Astrocyte (in vitro differentiated cells and primary cell): Measurements from ENCODE around the gene FADS2. TPM values are rescaled to one million over a fixed set of nuclear protein-coding genes. Genes with fewer than 3 reads are reported as not detected.

Experiments
- DNase-seq: peaks from one replicate; pipeline ENCODE4 v3.0.0-alpha.2; 2010; ENCODE audit warnings: low read depth
- FAIRE-seq: peaks from 2 replicates; lab custom pipeline; 2011; peaks lifted over from hg19 to GRCh38; lab: Jason Lieb, UNC
- H2AFZ ChIP-seq: 2 replicates; pipeline ENCODE4 v1.6.0; 2012; ENCODE audit warnings: low read depth, low read length, inconsistent platforms
- H3K27ac ChIP-seq: 2 replicates; pipeline ENCODE4 v1.5.1; 2011; ENCODE audit warnings: low read depth, low read length, inconsistent platforms
- H3K27me3 ChIP-seq: 2 replicates; pipeline ENCODE4 v1.6.0; 2011; ENCODE audit warnings: low read length, inconsistent platforms; ENCODE audit not compliant: insufficient read depth
- H3K36me3 ChIP-seq: 2 replicates; pipeline ENCODE4 v1.5.1; 2011; ENCODE audit warnings: low read length, inconsistent platforms; ENCODE audit not compliant: insufficient read depth
- H3K4me1 ChIP-seq: 2 replicates; pipeline ENCODE4 v1.5.1; 2011; ENCODE audit warnings: low read length, inconsistent platforms; ENCODE audit not compliant: insufficient read depth
- H3K4me2 ChIP-seq: 2 replicates; pipeline ENCODE4 v1.6.0; 2012; ENCODE audit warnings: low read length, inconsistent platforms
- H3K4me3 ChIP-seq: 2 replicates; pipeline ENCODE4 v1.5.1; 2011; ENCODE audit warnings: low read depth, mild to moderate bottlenecking, low read length, inconsistent platforms; ENCODE audit not compliant: insufficient read depth
- H3K79me2 ChIP-seq: 2 replicates; pipeline ENCODE4 v1.6.0; 2012; ENCODE audit warnings: mild to moderate bottlenecking, low read length, inconsistent platforms; ENCODE audit not compliant: insufficient read depth
- H3K9ac ChIP-seq: 2 replicates; pipeline ENCODE4 v1.6.0; 2012; ENCODE audit warnings: mild to moderate bottlenecking, low read length, inconsistent platforms
- H3K9me3 ChIP-seq: 2 replicates; pipeline ENCODE4 v1.5.1; 2012; ENCODE audit warnings: low read depth, mild to moderate bottlenecking, low read length, inconsistent platforms; ENCODE audit not compliant: insufficient read depth
- H4K20me1 ChIP-seq: 2 replicates; pipeline ENCODE4 v1.6.0; 2012; ENCODE audit warnings: low read length, inconsistent platforms; ENCODE audit not compliant: insufficient read depth
- H3K27ac Mint-ChIP-seq: one replicate; pipeline ENCODE4 v1.8.0; 2021; ENCODE audit warnings: mild to moderate bottlenecking, mixed read lengths; ENCODE audit not compliant: unreplicated experiment
- H3K27me3 Mint-ChIP-seq: one replicate; pipeline ENCODE4 v1.8.0; 2021; ENCODE audit warnings: low read depth, mixed read lengths; ENCODE audit not compliant: unreplicated experiment
- H3K36me3 Mint-ChIP-seq: one replicate; pipeline ENCODE4 v1.8.0; 2021; ENCODE audit warnings: low read depth, mixed read lengths; ENCODE audit not compliant: unreplicated experiment
- H3K4me1 Mint-ChIP-seq: one replicate; pipeline ENCODE4 v1.8.0; 2021; ENCODE audit warnings: low read depth, mixed read lengths; ENCODE audit not compliant: unreplicated experiment
- H3K4me3 Mint-ChIP-seq: one replicate; pipeline ENCODE4 v1.8.0; 2021; ENCODE audit warnings: mild to moderate bottlenecking, moderate library complexity, mixed read lengths; ENCODE audit not compliant: unreplicated experiment
- H3K9me3 Mint-ChIP-seq: one replicate; pipeline ENCODE4 v1.8.0; 2021; ENCODE audit warnings: mild to moderate bottlenecking, mixed read lengths; ENCODE audit not compliant: unreplicated experiment
- CTCF ChIP-seq: IDR thresholded peaks from 2 replicates; pipeline ENCODE4 v1.5.1; 2011; ENCODE audit warnings: low read depth, mild to moderate bottlenecking, inconsistent platforms, low read length, moderate library complexity; ENCODE audit not compliant: insufficient read depth
- EZH2 ChIP-seq: IDR thresholded peaks from 2 replicates; pipeline ENCODE4 v1.6.1; 2012; ENCODE audit warnings: mild to moderate bottlenecking, low read length, inconsistent platforms; ENCODE audit not compliant: insufficient read depth
- total RNA-seq: library from RNA; stranded (reverse); gene quantifications from 2 replicates; pipeline ENCODE4 v1.2.1, GENCODE V29; 2021

Gene FADS2
- total RNA-seq, 1 donor from 2014 or later: 287 TPM

- TF ChIP-seq CTCF: no peak
- TF ChIP-seq EZH2: no peak
- no peak overlapping the region for H3K27ac ChIP-seq
- Mint-ChIP-seq H3K4me1 (no peaks in the 10 kb centered on the region), H3K36me3 (peaks cover 18% of the 10 kb centered on the region), H3K4me3 (no peak overlapping the region), H3K9me3 (no peaks in the 10 kb centered on the region), H3K27ac (no peak overlapping the region), H3K27me3 (no peaks in the 10 kb centered on the region)
- no peak overlapping the region for H3K4me3 ChIP-seq
- DNase-seq (no peak), FAIRE-seq (no peak)
- no peaks in the 10 kb centered on the region for H3K4me1 ChIP-seq
- H3K27me3 ChIP-seq: no peaks in the 10 kb centered on the region
- no peak overlapping the region for H3K9ac ChIP-seq
- peaks cover 10% of the 10 kb centered on the region for H4K20me1 ChIP-seq
- no peak overlapping the region for H3K4me2 ChIP-seq
- no peaks in the 10 kb centered on the region for H3K9me3 ChIP-seq
- no peaks in the 10 kb centered on the region for H3K79me2 ChIP-seq
- peaks cover 6% of the 10 kb centered on the region for H3K36me3 ChIP-seq
- H2AFZ ChIP-seq: no peak overlapping the region
These were observed 37.0 kb downstream of the FADS2 start for GRCh38 chr11:61864814-61865775.

GRCh38 chr11:61866231-61866957 lies 38.3 kb downstream of the FADS2 start:
- TF ChIP-seq CTCF: no peak
- Mint-ChIP-seq H3K9me3 (no peaks in the 10 kb centered on the region), H3K4me1 (peaks cover 3% of the 10 kb centered on the region), H3K27ac (no peak overlapping the region), H3K27me3 (no peaks in the 10 kb centered on the region), H3K36me3 (peaks cover 12% of the 10 kb centered on the region), H3K4me3 (no peak overlapping the region)
- no peak overlapping the region for H2AFZ ChIP-seq
- FAIRE-seq (no peak), DNase-seq (no peak)
- H3K4me1 ChIP-seq: peaks cover 7% of the 10 kb centered on the region
- no peaks in the 10 kb centered on the region for H3K27me3 ChIP-seq
- no peak overlapping the region for H3K9ac ChIP-seq
- no peak overlapping the region for H3K4me3 ChIP-seq
- no peaks in the 10 kb centered on the region for H3K9me3 ChIP-seq
- H3K36me3 ChIP-seq: peaks cover 2% of the 10 kb centered on the region
- H3K27ac ChIP-seq: no peak overlapping the region
- no peaks in the 10 kb centered on the region for H3K79me2 ChIP-seq
- H3K4me2 ChIP-seq: no peak overlapping the region
- H4K20me1 ChIP-seq: peaks cover 7% of the 10 kb centered on the region
